Cardiac fibroblast (primary cell): Measurements from ENCODE around the gene SYT1.

Experiments used
- DNase-seq, 2 donors: peaks; one replicate each; pipeline versions ENCODE4 v3.0.0 to v3.0.0-alpha.2; 2010; ENCODE audit warnings: low read depth in 2 of 2
- H3K4me3 ChIP-seq, 2 donors: replicated peaks in 1 of 2; 1 replicate in 1 of 2; 2 replicates in 1 of 2; pipeline ENCODE4 v1.5.1; 2011; ENCODE audit warnings: low read depth in 2 of 2, low read length in 2 of 2, mild to moderate bottlenecking in 2 of 2, moderate library complexity in 1 of 2
- CTCF ChIP-seq: IDR thresholded peaks from one replicate; pipeline ENCODE4 v1.5.1; 2011; ENCODE audit warnings: low read depth, mild to moderate bottlenecking, low read length, inconsistent platforms

SYT1 gene

DNA sequence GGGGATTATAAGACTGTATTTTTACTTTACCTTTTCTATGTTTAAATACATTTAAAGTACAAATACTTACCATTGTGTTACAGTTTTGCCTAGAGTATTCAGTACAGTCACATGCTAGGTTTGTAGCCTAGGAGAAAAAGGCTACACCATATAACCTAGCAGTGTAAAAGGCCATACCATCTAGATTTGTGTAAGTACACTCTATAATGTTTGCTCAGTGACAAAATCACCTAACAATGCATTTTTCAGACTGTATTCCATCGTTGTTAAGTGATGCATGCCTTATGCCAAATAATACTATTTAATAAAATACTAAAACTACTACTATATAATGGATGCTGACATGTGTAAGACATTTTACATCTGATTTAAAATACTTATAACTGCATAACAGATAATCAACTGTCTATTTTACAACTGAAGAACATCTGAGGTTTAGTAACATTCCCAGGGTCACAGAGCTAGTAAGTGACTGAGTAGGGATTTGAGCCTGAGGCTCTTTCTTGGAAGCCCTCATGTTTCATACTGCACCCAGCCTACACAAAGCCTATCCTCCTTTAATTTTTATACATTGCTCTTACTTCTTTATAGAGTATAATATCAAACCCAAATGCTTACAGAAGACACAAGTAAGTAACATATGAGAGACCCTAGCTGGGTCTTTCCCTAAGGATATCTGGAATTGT is 296.8 kb downstream of the SYT1 start:
- TF ChIP-seq CTCF = no peak
- no peak overlapping the region for H3K4me3 ChIP-seq
- DNase-seq = no peak

DNA sequence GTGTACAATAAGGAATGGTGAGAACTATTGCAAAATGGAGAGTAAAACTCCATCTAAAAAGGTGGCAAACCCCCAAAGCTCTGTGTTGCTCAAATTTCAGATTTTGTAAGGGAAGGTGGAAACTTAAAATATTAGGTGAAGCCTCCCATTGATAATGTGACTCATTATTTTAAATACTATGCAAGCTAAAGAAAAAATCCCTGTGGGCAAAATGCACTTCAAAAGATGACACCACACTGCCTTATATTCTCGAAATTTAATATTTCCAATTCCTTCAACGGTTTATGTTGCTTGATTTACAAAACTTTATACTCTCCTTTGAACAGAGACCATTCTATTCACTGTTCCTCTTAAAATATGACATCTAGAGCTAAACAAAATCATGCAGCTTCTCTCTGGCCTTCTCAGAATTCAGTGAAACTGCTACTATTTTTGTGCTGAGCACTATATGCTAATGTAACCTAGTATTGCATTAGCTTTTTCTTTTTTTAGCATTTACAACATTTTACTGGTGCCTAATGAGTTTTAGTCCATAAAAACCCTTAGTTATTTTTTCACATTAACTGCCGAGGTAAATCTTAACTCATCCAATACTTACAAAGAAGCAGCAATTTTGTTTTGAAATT is 297.7 kb downstream of the SYT1 start:
- no peak for TF ChIP-seq CTCF
- no peak for DNase-seq

GRCh38 chr12:79162948-79163347 is 298.4 kb downstream of the SYT1 start:
- DNase-seq = no peak
- no peak overlapping the region for H3K4me3 ChIP-seq
- no peak for TF ChIP-seq CTCF

More for the DNA sequence above, 297.7 kb downstream of the SYT1 start:
- H3K4me3 ChIP-seq = no peak overlapping the region

DNA sequence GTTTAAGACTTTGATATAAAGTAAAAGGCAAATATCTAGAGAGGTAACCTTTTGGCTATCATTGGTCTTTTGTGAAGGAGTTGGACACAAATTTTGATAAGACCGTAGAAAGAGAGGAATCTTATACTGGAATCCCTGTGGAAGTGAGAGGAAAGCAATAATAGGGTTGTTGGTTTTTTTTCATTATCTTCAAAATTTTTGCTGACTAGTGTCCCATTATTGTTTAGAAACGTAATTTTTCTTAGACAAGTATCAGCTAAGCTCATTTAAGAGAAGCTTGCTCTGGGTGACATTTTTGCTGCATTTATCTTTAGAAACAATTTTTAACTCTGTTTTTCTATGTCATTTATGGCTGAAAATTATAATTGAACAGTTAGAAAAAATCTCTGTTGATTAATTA is 300.3 kb downstream of the SYT1 start:
- H3K4me3 ChIP-seq = no peak overlapping the region
- no peak for TF ChIP-seq CTCF
- DNase-seq = no peak

GRCh38 chr12:79168687-79169086 is 304.1 kb downstream of the SYT1 start:
- no peak for DNase-seq
- no peak for TF ChIP-seq CTCF
- H3K4me3 ChIP-seq = no peak overlapping the region

DNA sequence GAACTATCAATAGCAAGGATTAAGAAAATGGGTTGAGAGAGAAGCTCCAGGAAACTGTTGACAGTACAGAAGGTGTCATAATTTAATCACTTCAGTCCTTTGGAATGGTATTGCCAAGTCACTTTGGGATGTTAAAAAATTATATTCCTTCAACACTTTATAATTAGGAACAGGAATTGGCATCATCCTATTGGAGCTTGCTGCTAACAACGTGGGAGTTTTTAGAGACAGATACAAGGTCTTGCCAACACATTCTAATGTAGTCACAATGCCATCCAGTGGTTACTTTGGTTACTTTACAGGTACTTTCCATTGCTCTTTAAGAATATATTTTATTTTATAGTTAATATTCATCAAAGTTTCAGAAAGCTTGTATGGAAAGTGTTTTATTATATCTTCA is 310.1 kb downstream of the SYT1 start:
- H3K4me3 ChIP-seq = no peak overlapping the region
- TF ChIP-seq CTCF = peak; percentile 46
- DNase-seq = peak; percentile 78 to 83
